Upper lobe of right lung (tissue), 1 donor: ENCODE results near the gene ZNF521. TPM values are rescaled to one million over a fixed set of nuclear protein-coding genes. Genes with fewer than 3 reads are reported as not detected.

ENCODE experiments used
- ATAC-seq: fragments of 200-7000 bp; cut with Tn5 transposase; one replicate; pipeline ENCODE4 v1.9.1; 2020; ENCODE audit warnings: mild to moderate bottlenecking, moderate library complexity
- DNase-seq: peaks from one replicate; pipeline ENCODE4 v3.0.0-alpha.2; 2020
- H3K27ac ChIP-seq: fragments of 200-600 bp; one replicate; pipeline ENCODE4 v1.8.0; 2022
- H3K27me3 ChIP-seq: fragments of 200-600 bp; one replicate; pipeline ENCODE4 v1.8.0; 2022; ENCODE audit warnings: mild to moderate bottlenecking
- H3K36me3 ChIP-seq: fragments of 200-600 bp; one replicate; pipeline ENCODE4 v1.8.0; 2022
- H3K4me1 ChIP-seq: fragments of 200-600 bp; one replicate; pipeline ENCODE4 v1.8.0; 2022
- H3K4me3 ChIP-seq: fragments of 200-600 bp; one replicate; pipeline ENCODE4 v1.8.0; 2022; ENCODE audit warnings: mild to moderate bottlenecking
- H3K9me3 ChIP-seq: fragments of 200-600 bp; one replicate; pipeline ENCODE4 v1.8.0; 2022
- CTCF ChIP-seq: fragments of 200-600 bp; IDR thresholded peaks from one replicate; pipeline ENCODE4 v1.8.0; 2022; ENCODE audit warnings: antibody characterized with exemption
- intact Hi-C: fragments of 100-400 bp; cut with DNase I; formaldehyde crosslinking; loops from one replicate; pipeline ENCODE4 v1.11.0; 2022
- total RNA-seq: library from RNA; stranded (reverse); fragmentation: NEBNext Ultra II Directional; extraction: Animal tissue kit (Norgen Biotek cat#: 25700); gene quantifications from one replicate; pipeline ENCODE4 v1.2.1, GENCODE V29; 2021
- donor health status: DM: no; HTN: yes; CAD: no; lungs with severe emphysema.

The ZNF521 gene
- total RNA-seq, 1 donor from 2014 or later, result 25.0 TPM

GRCh38 chr18:25089470-25089869, 262.5 kb downstream of the ZNF521 start:
- intact Hi-C loops, result no loop called here
- no peak for DNase-seq
- Histone ChIP-seq H3K27me3 (no peaks in the 10 kb centered on the region), H3K27ac (no peak overlapping the region), H3K36me3 (peaks cover 14% of the 10 kb centered on the region), H3K4me3 (no peak overlapping the region), H3K4me1 (no peaks in the 10 kb centered on the region), H3K9me3 (no peaks in the 10 kb centered on the region)
- no peak for TF ChIP-seq CTCF
- ATAC-seq, result no peak

- Histone ChIP-seq H3K4me3 (no peak overlapping the region), H3K27me3 (no peaks in the 10 kb centered on the region), H3K27ac (no peak overlapping the region), H3K9me3 (no peaks in the 10 kb centered on the region), H3K4me1 (no peaks in the 10 kb centered on the region), H3K36me3 (peaks cover 14% of the 10 kb centered on the region)
- DNase-seq (no peak), ATAC-seq (no peak)
- no peak for TF ChIP-seq CTCF
- intact Hi-C loops, result no loop called here
Measured at GRCh38 chr18:25086876-25087275, 265.1 kb downstream of the ZNF521 start.

GRCh38 chr18:25081001-25081400, 271.0 kb downstream of the ZNF521 start:
- ATAC-seq (no peak), DNase-seq (no peak)
- no peak for TF ChIP-seq CTCF

GRCh38 chr18:25080211-25080610, 271.8 kb downstream of the ZNF521 start:
- Histone ChIP-seq H3K36me3 (no peaks in the 10 kb centered on the region), H3K4me3 (no peak overlapping the region), H3K9me3 (no peaks in the 10 kb centered on the region), H3K4me1 (peaks cover 16% of the 10 kb centered on the region), H3K27me3 (no peaks in the 10 kb centered on the region), H3K27ac (no peak overlapping the region)
- TF ChIP-seq CTCF, result no peak
- intact Hi-C loops, result no loop called here
- ATAC-seq, result no peak
- DNase-seq, result no peak

More at GRCh38 chr18:25081001-25081400, 271.0 kb downstream of the ZNF521 start:
- H3K36me3 ChIP-seq, result no peaks in the 10 kb centered on the region
- H3K9me3 ChIP-seq, result no peaks in the 10 kb centered on the region
- no peaks in the 10 kb centered on the region for H3K27me3 ChIP-seq
- no peak overlapping the region for H3K27ac ChIP-seq
- peaks cover 16% of the 10 kb centered on the region for H3K4me1 ChIP-seq
- intact Hi-C loops, result no loop called here
- no peak overlapping the region for H3K4me3 ChIP-seq

GRCh38 chr18:25077944-25078723, 273.8 kb downstream of the ZNF521 start:
- intact Hi-C loops, result no loop called here

More at GRCh38 chr18:25077944-25078723, 273.8 kb downstream of the ZNF521 start:
- Histone ChIP-seq H3K4me3 (no peak overlapping the region), H3K9me3 (no peaks in the 10 kb centered on the region), H3K27me3 (no peaks in the 10 kb centered on the region), H3K4me1 (peaks cover 21% of the 10 kb centered on the region), H3K27ac (no peak overlapping the region), H3K36me3 (no peaks in the 10 kb centered on the region)
- no peak for TF ChIP-seq CTCF
- ATAC-seq (no peak), DNase-seq (no peak)
